Measurements from ENCODE around the gene NCOA1. TPM values are rescaled to one million over a fixed set of nuclear protein-coding genes. Genes with fewer than 3 reads are reported as not detected.
A peak's percentile ranks its signal among the peaks of the same experiment; 100 is the strongest.

The NCOA1 gene
- total RNA-seq, 1 donor from 2014 or later = 31.6 TPM

DNA sequence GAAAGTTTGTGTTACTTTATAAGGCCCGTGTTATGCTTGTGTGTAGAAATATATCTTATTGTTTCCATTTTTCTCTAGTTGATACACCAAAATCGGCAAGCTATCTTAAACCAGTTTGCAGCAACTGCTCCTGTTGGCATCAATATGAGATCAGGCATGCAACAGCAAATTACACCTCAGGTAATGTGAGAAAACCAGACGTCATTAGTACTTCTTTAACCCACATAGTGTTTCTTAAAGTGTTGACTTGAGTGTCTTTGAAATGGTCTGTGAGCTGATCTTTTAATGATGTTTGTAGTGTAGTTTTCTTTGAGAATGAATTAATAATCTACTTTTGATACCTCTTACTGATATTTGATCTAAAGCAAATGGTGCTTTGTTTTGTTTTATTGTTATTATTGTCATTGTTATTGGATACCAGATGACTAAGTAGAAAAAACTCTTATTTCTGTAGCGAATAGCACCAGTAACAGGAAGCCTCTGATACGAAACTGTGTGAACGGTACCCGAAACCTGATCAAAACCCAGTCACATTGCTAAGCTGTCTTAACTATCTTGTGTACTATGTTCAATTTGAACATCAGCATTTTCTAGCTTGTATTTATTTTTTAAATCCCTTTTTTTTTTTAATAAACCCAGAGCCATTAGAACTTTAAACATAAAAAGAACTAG, 248.4 kb downstream of the NCOA1 start:
- no peak for DNase-seq (ENCODE audit: low spot score)

- DNase-seq (ENCODE audit: low spot score) = no peak
Observed at GRCh38 chr2:24740142-24740541, 249.1 kb downstream of the NCOA1 start.

DNA sequence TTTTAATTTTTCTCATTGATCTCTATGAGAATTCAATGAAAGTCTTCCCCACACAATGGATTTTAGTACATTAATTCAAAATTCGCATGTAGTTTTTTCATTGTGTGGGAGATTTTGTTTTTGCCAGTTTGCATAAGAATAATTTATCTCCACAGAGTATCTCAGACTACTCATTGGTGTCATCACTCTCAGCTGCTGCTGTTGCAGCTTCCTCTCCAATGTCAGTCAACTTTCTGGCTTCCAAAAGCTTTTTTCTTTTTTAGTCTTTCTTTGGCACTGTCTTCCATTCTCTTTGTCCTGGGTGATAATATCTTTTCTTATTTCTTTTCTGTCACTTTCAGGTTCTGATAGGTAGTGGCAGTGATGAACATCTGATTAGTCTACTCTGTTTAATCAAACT, 251.7 kb downstream of the NCOA1 start:
- DNase-seq (ENCODE audit: low spot score) = no peak

GRCh38 chr2:24743924-24744323, 252.9 kb downstream of the NCOA1 start:
- no peak for DNase-seq (ENCODE audit: low spot score)

DNA sequence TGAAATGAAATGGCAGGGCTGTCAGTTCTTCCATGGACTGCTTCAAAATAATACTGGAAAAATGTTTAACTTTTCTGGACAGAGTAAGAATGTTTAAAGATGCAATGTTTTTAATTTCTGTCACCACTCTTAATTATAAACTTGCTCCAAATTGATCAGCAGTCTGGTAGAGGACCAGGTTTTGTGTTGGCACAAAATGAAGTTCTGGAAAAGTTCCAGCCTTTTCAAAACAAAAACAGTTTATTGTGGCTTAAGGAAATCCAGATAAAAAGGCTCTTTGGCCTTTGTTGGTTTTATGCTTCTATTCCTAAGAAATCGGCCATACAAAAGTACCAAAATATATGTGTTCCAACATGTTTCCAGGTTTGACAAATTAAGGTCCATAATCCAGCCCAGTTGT, 253.3 kb downstream of the NCOA1 start:
- no peak for DNase-seq (ENCODE audit: low spot score)

- no peak for DNase-seq (ENCODE audit: low spot score)
Observed at GRCh38 chr2:24745825-24746224, 254.8 kb downstream of the NCOA1 start.

GRCh38 chr2:24747299-24747698, 256.2 kb downstream of the NCOA1 start:
- DNase-seq (ENCODE audit: low spot score) = no peak

- DNase-seq (ENCODE audit: low spot score) = peak; percentile 17
Observed at GRCh38 chr2:24749069-24749691, 258.1 kb downstream of the NCOA1 start.

- no peak for DNase-seq (ENCODE audit: low spot score)
Observed at GRCh38 chr2:24754985-24755705, 264.1 kb downstream of the NCOA1 start.

GRCh38 chr2:24756789-24757188, 265.7 kb downstream of the NCOA1 start:
- no peak for DNase-seq (ENCODE audit: low spot score)

DNA sequence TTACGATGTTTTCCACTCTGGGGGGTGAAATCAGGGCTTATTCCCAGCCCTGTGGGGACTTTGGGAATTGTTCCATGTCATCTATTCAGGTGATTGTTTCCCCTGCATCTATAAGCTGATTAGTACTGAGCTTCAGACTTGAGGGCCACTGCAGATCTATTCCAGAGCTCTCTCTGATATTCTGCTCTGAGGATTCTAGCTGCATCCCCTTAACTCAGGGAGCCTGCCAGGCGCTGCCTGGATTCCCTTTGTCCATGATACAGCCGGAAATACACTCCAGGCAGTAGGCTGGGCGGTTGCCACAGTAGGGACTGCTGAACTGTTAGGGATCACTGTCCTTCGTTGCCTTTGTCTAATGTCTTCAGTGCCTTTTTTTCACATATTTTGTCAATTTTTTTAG, 270.8 kb downstream of the NCOA1 start:
- DNase-seq (ENCODE audit: low spot score) = no peak

DNA sequence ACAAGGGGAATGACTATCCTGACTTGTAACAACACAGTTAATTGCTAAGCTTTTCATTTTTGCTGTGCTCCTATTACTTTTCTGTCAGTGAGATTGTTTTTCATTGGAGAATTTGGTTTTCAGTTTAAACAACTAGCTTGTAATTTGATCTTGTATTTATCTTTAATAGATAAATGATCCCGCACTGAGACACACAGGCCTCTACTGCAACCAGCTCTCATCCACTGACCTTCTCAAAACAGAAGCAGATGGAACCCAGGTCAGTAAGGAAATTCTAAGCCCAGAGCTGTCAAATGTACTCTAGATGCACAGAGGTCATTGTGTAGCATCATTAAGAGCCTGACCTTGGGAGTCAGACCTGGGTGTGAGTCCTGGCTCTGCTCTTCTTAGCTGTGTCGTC, 271.5 kb downstream of the NCOA1 start:
- no peak for DNase-seq (ENCODE audit: low spot score)

DNA sequence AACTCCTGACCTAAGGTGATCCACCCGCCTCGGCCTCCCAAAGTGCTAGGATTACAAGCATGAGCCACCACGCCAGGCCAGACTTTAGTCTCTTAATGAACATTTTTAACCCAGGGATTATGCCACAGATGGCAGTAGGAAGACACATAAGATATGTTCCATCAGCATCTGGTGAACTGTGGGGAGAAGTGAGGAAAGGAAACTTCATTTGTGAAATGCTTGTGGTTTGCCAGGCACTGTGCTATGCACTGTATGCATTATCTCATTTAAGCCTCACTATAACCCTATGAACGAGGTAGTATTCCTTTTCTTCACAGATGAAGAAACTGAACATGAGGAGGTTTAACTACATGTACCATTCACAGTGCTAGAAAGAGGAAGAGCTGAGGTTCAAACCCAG, 272.8 kb downstream of the NCOA1 start:
- no peak for DNase-seq (ENCODE audit: low spot score)

- no peak for DNase-seq (ENCODE audit: low spot score)
Observed at GRCh38 chr2:24766609-24767008, 275.6 kb downstream of the NCOA1 start.

DNA sequence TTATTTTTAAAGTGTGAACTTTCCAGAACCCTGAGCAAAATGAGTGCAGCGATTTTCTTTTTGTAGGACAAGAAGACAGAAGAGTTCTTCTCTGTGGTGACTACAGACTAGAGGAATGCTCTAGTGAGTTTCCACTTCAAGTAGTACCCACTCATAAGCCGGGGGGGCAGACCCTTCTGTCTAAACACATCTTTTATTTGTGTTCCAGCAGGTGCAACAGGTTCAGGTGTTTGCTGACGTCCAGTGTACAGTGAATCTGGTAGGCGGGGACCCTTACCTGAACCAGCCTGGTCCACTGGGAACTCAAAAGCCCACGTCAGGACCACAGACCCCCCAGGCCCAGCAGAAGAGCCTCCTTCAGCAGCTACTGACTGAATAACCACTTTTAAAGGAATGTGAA, 277.0 kb downstream of the NCOA1 start:
- no peak for DNase-seq (ENCODE audit: low spot score)

GRCh38 chr2:24768601-24769000, 277.5 kb downstream of the NCOA1 start:
- no peak for DNase-seq (ENCODE audit: low spot score)

- no peak for DNase-seq (ENCODE audit: low spot score)
Observed at GRCh38 chr2:24771061-24771460, 280.0 kb downstream of the NCOA1 start.

DNA sequence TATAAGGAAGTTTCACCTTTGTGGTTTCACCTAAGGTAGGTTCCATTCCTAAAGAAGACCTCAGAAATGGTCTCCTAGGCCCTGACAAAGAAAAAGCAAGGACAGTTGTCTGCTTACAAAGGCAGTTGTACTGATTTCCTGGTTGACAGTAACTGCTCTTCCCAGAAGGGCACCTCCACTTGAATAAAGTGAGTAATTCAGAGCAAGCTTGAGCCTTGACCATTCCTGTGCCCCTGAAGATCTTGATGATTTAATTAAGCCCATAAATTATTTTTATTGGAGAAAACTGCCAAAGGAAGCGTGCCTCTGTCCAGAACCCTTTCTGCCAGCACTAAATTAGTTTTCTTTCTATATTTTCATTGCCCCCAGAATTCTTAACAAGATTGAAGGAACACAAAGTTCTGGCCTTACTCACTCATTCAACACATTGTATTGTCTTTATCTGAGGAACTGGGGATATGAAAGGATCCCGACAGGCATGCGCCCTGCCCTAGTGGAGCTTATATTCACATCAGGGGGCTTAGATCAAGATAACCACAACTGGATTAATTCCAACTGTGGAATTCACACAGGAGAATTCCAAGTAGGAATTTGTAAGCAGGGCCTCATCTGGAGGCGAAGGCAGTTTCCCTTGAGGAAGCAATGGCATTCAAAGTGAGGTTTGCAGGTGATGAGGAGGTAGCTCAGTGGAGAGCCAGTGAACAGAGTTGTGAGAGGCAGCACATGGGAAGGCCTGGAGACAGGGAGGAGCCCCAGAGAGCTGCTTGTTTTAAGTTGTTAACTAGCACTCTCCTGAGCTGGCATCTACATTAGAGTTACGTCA, 280.9 kb downstream of the NCOA1 start:
- DNase-seq (ENCODE audit: low spot score) = no peak

DNA sequence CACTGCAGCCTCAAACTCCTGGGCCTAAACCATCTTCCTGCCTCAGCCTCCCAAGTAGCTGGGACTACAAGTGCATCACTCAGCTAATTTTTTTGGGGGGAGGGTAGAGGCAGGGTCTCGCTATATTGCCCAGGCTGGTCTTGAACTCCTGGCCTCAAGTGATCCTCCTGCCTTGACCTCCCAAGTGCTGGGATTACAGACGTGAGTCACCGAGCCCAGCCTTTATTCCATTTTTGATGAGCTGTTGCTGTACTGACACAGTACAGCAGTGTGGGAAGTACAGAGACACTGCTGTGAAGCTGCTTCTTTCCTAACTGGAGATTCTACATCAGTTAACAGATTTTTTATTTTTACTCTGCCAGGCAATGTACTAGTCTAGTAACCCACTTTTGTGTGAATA, 283.3 kb downstream of the NCOA1 start:
- no peak for DNase-seq (ENCODE audit: low spot score)

DNA sequence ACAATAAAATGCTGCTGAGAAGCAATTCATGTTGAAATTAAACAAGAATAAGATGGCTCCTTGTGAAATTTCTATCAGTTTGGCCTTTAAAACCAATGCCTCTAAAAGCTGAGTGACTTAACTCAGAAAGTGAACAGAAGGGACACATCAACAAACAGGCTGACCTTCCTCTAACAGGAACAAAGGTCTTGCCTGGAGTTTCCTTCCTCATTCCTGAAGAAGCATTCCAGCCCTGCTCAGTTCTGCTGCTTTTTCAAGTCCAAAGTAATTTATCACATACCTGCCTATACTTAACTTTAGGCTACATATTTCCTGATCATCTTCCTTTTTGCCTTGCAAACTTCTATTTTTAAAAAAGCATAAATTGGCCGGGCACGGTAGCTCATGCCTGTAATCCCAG, 288.1 kb downstream of the NCOA1 start:
- peak; percentile 55 for DNase-seq (ENCODE audit: low spot score)

GRCh38 chr2:24783641-24784040, 292.6 kb downstream of the NCOA1 start:
- DNase-seq (ENCODE audit: low spot score) = no peak

- DNase-seq (ENCODE audit: low spot score) = no peak
Observed at GRCh38 chr2:24785671-24786321, 294.7 kb downstream of the NCOA1 start.

All from mucosa of gallbladder (tissue), 1 donor.